WTC11 (cell line): Measurements from ENCODE around the gene TBL1XR1. TPM values are rescaled to one million over a fixed set of nuclear protein-coding genes. Genes with fewer than 3 reads are reported as not detected.

Experiments
- ATAC-seq: fragments of 200-7000 bp; cut with Tn5 transposase; 2 replicates; pipeline ENCODE4 v1.10.0; 2021; ENCODE audit warnings: mild to moderate bottlenecking, moderate library complexity
- CTCF ChIA-PET: fragments of 300-600 bp; sonication (Branson Sonifier 250); formaldehyde crosslinking; loops from one replicate; lab custom pipeline; 2021; ENCODE audit warnings: antibody characterized with exemption; lab: Charles Lee
- POLR2A ChIA-PET: fragments of 350-600 bp; sonication (Branson Sonifier 250); formaldehyde crosslinking; loops from one replicate; lab custom pipeline; 2021; ENCODE audit warnings: antibody characterized with exemption; lab: Charles Lee
- DNase-seq: peaks from one replicate; pipeline ENCODE4 v3.0.0; 2021; ENCODE audit warnings: low spot score
- H3K27ac Mint-ChIP-seq: 2 replicates; pipeline ENCODE4 v1.8.0; 2021; ENCODE audit warnings: mixed read lengths
- H3K27me3 Mint-ChIP-seq: 2 replicates; pipeline ENCODE4 v1.8.0; 2021; ENCODE audit warnings: low read depth, mild to moderate bottlenecking, moderate library complexity, mixed read lengths
- H3K36me3 Mint-ChIP-seq: 2 replicates; pipeline ENCODE4 v1.8.0; 2021; ENCODE audit warnings: mixed read lengths
- H3K4me1 Mint-ChIP-seq: 2 replicates; pipeline ENCODE4 v1.8.0; 2022; ENCODE audit warnings: mixed read lengths
- H3K4me3 Mint-ChIP-seq: 2 replicates; pipeline ENCODE4 v1.8.0; 2021; ENCODE audit warnings: mild to moderate bottlenecking, moderate library complexity, mixed read lengths
- H3K9me3 Mint-ChIP-seq: 2 replicates; pipeline ENCODE4 v1.8.0; 2021; ENCODE audit warnings: mixed read lengths
- ARID4B ChIP-seq: sonication (generic); formaldehyde crosslinking; IDR thresholded peaks from 2 replicates; pipeline ENCODE4 v1.8.0; 2023; ENCODE audit warnings: missing genetic modification reagents, mild to moderate bottlenecking, borderline replicate concordance
- FOXP4 ChIP-seq: sonication (generic); formaldehyde crosslinking; IDR thresholded peaks from 2 replicates; pipeline ENCODE4 v1.8.0; 2022; ENCODE audit warnings: mild to moderate bottlenecking, missing genetic modification reagents
- NFYB ChIP-seq: sonication (generic); formaldehyde crosslinking; conservative IDR thresholded peaks from 2 replicates; pipeline ENCODE4 v1.8.0; 2022; ENCODE audit warnings: low read depth, missing genetic modification reagents
- NR1H2 ChIP-seq: sonication (generic); formaldehyde crosslinking; IDR thresholded peaks from 2 replicates; pipeline ENCODE4 v1.9.0; 2021; ENCODE audit warnings: mild to moderate bottlenecking, moderate library complexity, missing genetic modification reagents
- NR3C1 ChIP-seq: sonication (generic); formaldehyde crosslinking; conservative IDR thresholded peaks from 2 replicates; pipeline ENCODE4 v1.8.1; 2023; ENCODE audit warnings: low read depth, mild to moderate bottlenecking, missing genetic modification reagents
- RELA ChIP-seq: sonication (generic); formaldehyde crosslinking; IDR thresholded peaks from 2 replicates; pipeline ENCODE4 v1.8.1; 2022; ENCODE audit warnings: missing genetic modification reagents, mild to moderate bottlenecking, borderline replicate concordance
- SOX15 ChIP-seq: fragments of 250-450 bp; sonication (Bioruptor Pico); IDR thresholded peaks from 2 replicates; pipeline ENCODE4 v1.9.0; 2021; ENCODE audit warnings: mild to moderate bottlenecking
- TEAD1 ChIP-seq: sonication (generic); formaldehyde crosslinking; IDR thresholded peaks from 2 replicates; pipeline ENCODE4 v1.8.0; 2022; ENCODE audit warnings: mild to moderate bottlenecking, missing genetic modification reagents
- USF2 ChIP-seq: sonication (generic); formaldehyde crosslinking; IDR thresholded peaks from 2 replicates; pipeline ENCODE4 v1.8.1; 2023; ENCODE audit warnings: mild to moderate bottlenecking, missing genetic modification reagents, moderate library complexity
- ZNF232 ChIP-seq: sonication (generic); formaldehyde crosslinking; IDR thresholded peaks from 2 replicates; pipeline ENCODE4 v1.8.0; 2022; ENCODE audit warnings: mild to moderate bottlenecking, missing genetic modification reagents
- ZNF281 ChIP-seq: sonication (generic); formaldehyde crosslinking; IDR thresholded peaks from 2 replicates; pipeline ENCODE4 v1.8.0; 2023; ENCODE audit warnings: mild to moderate bottlenecking, missing genetic modification reagents
- ZNF396 ChIP-seq: fragments of 250-450 bp; sonication (Bioruptor Pico); IDR thresholded peaks from 2 replicates; pipeline ENCODE4 v1.8.0; 2021; ENCODE audit warnings: mild to moderate bottlenecking, moderate library complexity, borderline replicate concordance
- total RNA-seq: library from RNA; stranded (reverse); gene quantifications from 3 replicates; pipeline ENCODE4 v1.2.3, GENCODE V29; 2021
- TF ChIP-seq, protein P1 (sequence below): fragments of 250-450 bp; sonication (Bioruptor Pico); IDR thresholded peaks from 2 replicates; pipeline ENCODE4 v1.9.0; 2021; ENCODE audit warnings: mild to moderate bottlenecking

The TBL1XR1 gene
- total RNA-seq, 1 experiment from 2014 or later = 148 TPM

- DNase-seq = no peak
- H3K27me3 Mint-ChIP-seq = no peaks in the 10 kb centered on the region
- peaks cover 33% of the 10 kb centered on the region for H3K36me3 Mint-ChIP-seq
- H3K27ac Mint-ChIP-seq = peak overlapping the region; percentile 83; the same call in 1 of the 2 replicates
- no peak overlapping the region for H3K4me3 Mint-ChIP-seq
- ChIA-PET POLR2A (interaction anchor here (0.6 to 1.0 kb wide), 2 partner anchors 309 to 991 kb away, joined by 3 read pairs; no protein-coding TSS in a partner anchor), CTCF (interaction anchor here (0.6 to 1.5 kb wide), 5 partner anchors 92 to 1120 kb away, joined by 3 to 4 read pairs (median 3); no protein-coding TSS in a partner anchor)
- TF ChIP-seq ZNF396 (CRISPR knock-in tag) (no peak), TEAD1 (CRISPR knock-in tag) (no peak), ARID4B (CRISPR knock-in tag) (no peak), NR3C1 (CRISPR knock-in tag) (no peak), SOX15 (CRISPR knock-in tag) (no peak), ZNF281 (CRISPR knock-in tag) (no peak), RELA (CRISPR knock-in tag) (no peak), FOXP4 (no peak), NR1H2 (CRISPR knock-in tag) (no peak), ZNF232 (CRISPR knock-in tag) (no peak)
- TF ChIP-seq, protein P1, sequence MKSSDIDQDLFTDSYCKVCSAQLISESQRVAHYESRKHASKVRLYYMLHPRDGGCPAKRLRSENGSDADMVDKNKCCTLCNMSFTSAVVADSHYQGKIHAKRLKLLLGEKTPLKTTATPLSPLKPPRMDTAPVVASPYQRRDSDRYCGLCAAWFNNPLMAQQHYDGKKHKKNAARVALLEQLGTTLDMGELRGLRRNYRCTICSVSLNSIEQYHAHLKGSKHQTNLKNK (CRISPR knock-in tag) = no peak
- ATAC-seq = no peak
- H3K9me3 Mint-ChIP-seq = no peaks in the 10 kb centered on the region
- H3K4me1 Mint-ChIP-seq = peaks cover 36% of the 10 kb centered on the region
Observed at GRCh38 chr3:177051411-177051810, 145.9 kb downstream of the TBL1XR1 start.

- no peak; the same call in 1 of the 2 replicates for ATAC-seq
- POLR2A ChIA-PET = interaction anchor here (0.6 to 1.0 kb wide), 3 partner anchors 214 to 992 kb away, joined by 3 read pairs; no protein-coding TSS in a partner anchor
- TF ChIP-seq NFYB (CRISPR knock-in tag) (no peak), ARID4B (CRISPR knock-in tag) (no peak), USF2 (CRISPR knock-in tag) (no peak), NR1H2 (CRISPR knock-in tag) (no peak), NR3C1 (CRISPR knock-in tag) (no peak)
- TF ChIP-seq, all 79 proteins: peak for 0
- CTCF ChIA-PET = interaction anchor here (0.6 to 1.5 kb wide), 8 partner anchors 80 to 1121 kb away, joined by 3 to 4 read pairs (median 4); partner anchors contain the start of gene TBL1XR1
- Mint-ChIP-seq H3K27me3 (no peaks in the 10 kb centered on the region), H3K27ac (no peak overlapping the region), H3K4me1 (peaks cover 43% of the 10 kb centered on the region), H3K36me3 (peaks cover 39% of the 10 kb centered on the region), H3K9me3 (no peaks in the 10 kb centered on the region), H3K4me3 (no peak overlapping the region)
- no peak for DNase-seq
Observed at GRCh38 chr3:177050501-177051237, 146.6 kb downstream of the TBL1XR1 start.
